ENCODE data around the gene CITED4. TPM values are rescaled to one million over a fixed set of nuclear protein-coding genes. Genes with fewer than 3 reads are reported as not detected.

CITED4 gene
- polyA plus RNA-seq, 1 of the 3 experiments (the other 2 are of a cell fraction), result 10.1 TPM

- H3K4me1 ChIP-seq (ENCODE audit: control insufficient read depth in 1 of 2, insufficient read depth in 2 of 2, low read depth in 1 of 2, low read length in 1 of 2), result no peaks in the 10 kb centered on the region; a peak in 1 of 4 replicates
- POLR2A ChIA-PET, result no interaction called here
- no peaks in the 10 kb centered on the region for H3K36me3 ChIP-seq (replicated peaks in 1 of 2; ENCODE audit: control insufficient read depth in 1 of 2, insufficient read depth in 2 of 2, low read length in 1 of 2)
- H3K27ac ChIP-seq (ENCODE audit: low read depth in 2 of 2, low read length in 1 of 2), result no peak overlapping the region
- H3K79me2 ChIP-seq (ENCODE audit: insufficient read depth), result no peaks in the 10 kb centered on the region
- no peak overlapping the region for H3K4me3 ChIP-seq (ENCODE audit: low read depth in 2 of 2, low read length in 1 of 2)
- no peak for DNase-seq
- H4K20me1 ChIP-seq (ENCODE audit: insufficient read depth), result no peaks in the 10 kb centered on the region
- 61% methylated on average over 6 of the region's 6 CpGs for WGBS (ENCODE audit: low lambda C conversion rate)
- no peaks in the 10 kb centered on the region for H3K9me2 ChIP-seq
- no peak overlapping the region for H3K4me2 ChIP-seq
- H2AFZ ChIP-seq (ENCODE audit: low read depth), result no peak overlapping the region
- TF ChIP-seq PBX3 (IDR thresholded peaks at IDR 0.05), result no peak
- no peak for TF ChIP-seq RCOR1 (IDR thresholded peaks at IDR 0.05; ENCODE audit: low read length)
- TF ChIP-seq NFIC (IDR thresholded peaks at IDR 0.05; ENCODE audit: borderline replicate concordance), result no peak
- TF ChIP-seq RXRA (IDR thresholded peaks at IDR 0.05; ENCODE audit: borderline replicate concordance, low read depth), result no peak
- TF ChIP-seq MXI1 (IDR thresholded peaks at IDR 0.05; ENCODE audit: low read depth, low read length), result no peak
- TF ChIP-seq TCF12 (IDR thresholded peaks at IDR 0.05), result no peak
- no peak for TF ChIP-seq ZBTB33 (IDR thresholded peaks at IDR 0.05; ENCODE audit: borderline replicate concordance, low read depth)
- no peak for TF ChIP-seq POLR2AphosphoS5 (IDR thresholded peaks at IDR 0.05; ENCODE audit: low read depth, low read length)
- no peak for TF ChIP-seq IRF3 (IDR thresholded peaks at IDR 0.05; ENCODE audit: low read depth, low read length)
- TF ChIP-seq FOXJ3 (CRISPR knock-in tag; IDR thresholded peaks at IDR 0.05), result no peak
- TF ChIP-seq MEF2A (IDR thresholded peaks at IDR 0.05; ENCODE audit: borderline replicate concordance, low read depth), result no peak
- TF ChIP-seq SMC3 (IDR thresholded peaks at IDR 0.05; ENCODE audit: low read depth, low read length), result no peak
- H3F3A ChIP-seq (replicated peaks; ENCODE audit: insufficient read depth), result no peaks in the 10 kb centered on the region
- CTCF ChIA-PET, result interaction anchor here (1.5 kb wide), 1 partner anchor 10 kb away, joined by 7 read pairs; no protein-coding TSS in a partner anchor
- no peaks in the 10 kb centered on the region for H3K27me3 ChIP-seq (ENCODE audit: insufficient read depth)
- no peak overlapping the region for H3K9ac ChIP-seq
- H3K9me3 ChIP-seq, result no peaks in the 10 kb centered on the region
Measured at GRCh38 chr1:40840526-40841323, 21.4 kb downstream of the CITED4 start.

GRCh38 chr1:40839943-40840335, 22.2 kb downstream of the CITED4 start:
- Histone ChIP-seq H3K27me3 (ENCODE audit: insufficient read depth) (no peaks in the 10 kb centered on the region), H3K27ac (ENCODE audit: low read depth in 2 of 2, low read length in 1 of 2) (no peak overlapping the region), H3F3A (replicated peaks; ENCODE audit: insufficient read depth) (no peaks in the 10 kb centered on the region), H3K9ac (no peak overlapping the region), H3K9me2 (no peaks in the 10 kb centered on the region), H3K36me3 (replicated peaks in 1 of 2; ENCODE audit: control insufficient read depth in 1 of 2, insufficient read depth in 2 of 2, low read length in 1 of 2) (no peaks in the 10 kb centered on the region), H3K9me3 (no peaks in the 10 kb centered on the region), H3K4me3 (ENCODE audit: low read depth in 2 of 2, low read length in 1 of 2) (no peak overlapping the region), H4K20me1 (ENCODE audit: insufficient read depth) (no peaks in the 10 kb centered on the region), H3K4me2 (no peak overlapping the region), H3K4me1 (ENCODE audit: control insufficient read depth in 1 of 2, insufficient read depth in 2 of 2, low read depth in 1 of 2, low read length in 1 of 2) (no peaks in the 10 kb centered on the region; a peak in 1 of 4 replicates), H3K79me2 (ENCODE audit: insufficient read depth) (no peaks in the 10 kb centered on the region), H2AFZ (ENCODE audit: low read depth) (no peak overlapping the region)
- POLR2A ChIA-PET, result no interaction called here
- CTCF ChIA-PET, result interaction anchor here (4.8 kb wide), 1 partner anchor 9 kb away, joined by 20 read pairs; no protein-coding TSS in a partner anchor
- no peak for DNase-seq
- WGBS (ENCODE audit: low lambda C conversion rate), result 73% methylated on average over 4 of the region's 5 CpGs
- no peak for TF ChIP-seq TEAD4 (IDR thresholded peaks at IDR 0.05; ENCODE audit: borderline replicate concordance, insufficient read depth)
- TF ChIP-seq RXRA (IDR thresholded peaks at IDR 0.05; ENCODE audit: borderline replicate concordance, low read depth), result no peak
- TF ChIP-seq MEF2A (IDR thresholded peaks at IDR 0.05; ENCODE audit: borderline replicate concordance, low read depth), result no peak
- no peak for TF ChIP-seq IRF3 (IDR thresholded peaks at IDR 0.05; ENCODE audit: low read depth, low read length)
- no peak for TF ChIP-seq REST (IDR thresholded peaks at IDR 0.05; ENCODE audit: low read depth, low read length)
- TF ChIP-seq FOXJ3 (CRISPR knock-in tag; IDR thresholded peaks at IDR 0.05), result no peak
- TF ChIP-seq RCOR1 (IDR thresholded peaks at IDR 0.05; ENCODE audit: low read length), result no peak
- TF ChIP-seq SMC3 (IDR thresholded peaks at IDR 0.05; ENCODE audit: low read depth, low read length), result no peak
- TF ChIP-seq TAF1 (IDR thresholded peaks at IDR 0.05; ENCODE audit: borderline replicate concordance, low read depth, low read length), result no peak
- no peak for TF ChIP-seq FOSL2 (IDR thresholded peaks at IDR 0.05; ENCODE audit: borderline replicate concordance, low read depth)
